ENCODE measurements around the gene MAMDC4.
A peak's percentile ranks its signal among the peaks of the same experiment; 100 is the strongest.

MAMDC4 gene

GRCh38 chr9:136899196-136899595 is 47.0 kb downstream of the MAMDC4 start:
- H3K27ac ChIP-seq, result no peak overlapping the region
- no peak for TF ChIP-seq ZFX (IDR thresholded peaks at IDR 0.05; ENCODE audit: borderline replicate concordance)
- TF ChIP-seq CTCF (IDR thresholded peaks at IDR 0.05), result no peak

GRCh38 chr9:136900556-136900955 is 48.4 kb downstream of the MAMDC4 start:
- no peak overlapping the region for H3K27ac ChIP-seq
- TF ChIP-seq CTCF (IDR thresholded peaks at IDR 0.05), result no peak

- H3K27ac ChIP-seq, result peak overlapping the region; percentile 59
Observed at GRCh38 chr9:136900988-136901515, 48.9 kb downstream of the MAMDC4 start.

GRCh38 chr9:136901516-136902258 is 49.5 kb downstream of the MAMDC4 start:
- peak overlapping the region; percentile 59 for H3K27ac ChIP-seq
- TF ChIP-seq ZFX (IDR thresholded peaks at IDR 0.05; ENCODE audit: borderline replicate concordance), result no peak
- TF ChIP-seq CTCF (IDR thresholded peaks at IDR 0.05), result no peak

More at GRCh38 chr9:136900988-136901515, 48.9 kb downstream of the MAMDC4 start:
- TF ChIP-seq CTCF (IDR thresholded peaks at IDR 0.05), result no peak

GRCh38 chr9:136902259-136902821 is 50.2 kb downstream of the MAMDC4 start:
- no peak for TF ChIP-seq CTCF (IDR thresholded peaks at IDR 0.05)
- TF ChIP-seq ZFX (IDR thresholded peaks at IDR 0.05; ENCODE audit: borderline replicate concordance), result no peak
- H3K27ac ChIP-seq, result peak overlapping the region; percentile 59

- peak overlapping the region; percentile 59 for H3K27ac ChIP-seq
- TF ChIP-seq ZFX (IDR thresholded peaks at IDR 0.05; ENCODE audit: borderline replicate concordance) (no peak), CTCF (IDR thresholded peaks at IDR 0.05) (no peak)
Observed at GRCh38 chr9:136903041-136903554, 51.0 kb downstream of the MAMDC4 start.

GRCh38 chr9:136906266-136906665 is 54.1 kb downstream of the MAMDC4 start:
- no peak overlapping the region for H3K27ac ChIP-seq
- TF ChIP-seq CTCF (IDR thresholded peaks at IDR 0.05), result no peak
- TF ChIP-seq ZFX (IDR thresholded peaks at IDR 0.05; ENCODE audit: borderline replicate concordance), result no peak

Data from 22Rv1 (cell line).